HepG2 (cell line): ENCODE measurements around the gene COPA. TPM values are rescaled to one million over a fixed set of nuclear protein-coding genes. Genes with fewer than 3 reads are reported as not detected.

ENCODE experiments used
- ATAC-seq: fragments of 200-7000 bp; cut with Tn5 transposase; 3 replicates; pipeline ENCODE4 v1.9.1; 2020; ENCODE audit warnings: mild to moderate bottlenecking, moderate library complexity
- BruUV-seq: library from RNA; stranded (reverse); fragments of 400-500 nt; replicated peaks from 2 replicates; lab custom pipeline; 2021; lab: Mats Ljungman, UMichigan
- CTCF ChIA-PET: fragments of 300-600 bp; formaldehyde crosslinking; extraction: SDS; loops from one replicate; lab custom pipeline; 2021; ENCODE audit warnings: low total read pairs, inconsistent platforms, low intra/inter-chr PET ratio; lab: Yijun Ruan, JAX
- POLR2A ChIA-PET: fragments of 350-600 bp; sonication (Branson Sonifier 250); formaldehyde crosslinking; loops from one replicate; lab custom pipeline; 2020; ENCODE audit warnings: antibody characterized with exemption, inconsistent platforms; lab: Yijun Ruan, JAX
- DNase-seq: peaks from one replicate; pipeline ENCODE4 v3.0.0-alpha.2; 2015; ENCODE audit warnings: low spot score
- FAIRE-seq: peaks from 3 replicates; lab custom pipeline; 2011; peaks lifted over from hg19 to GRCh38; lab: Jason Lieb, UNC
- H2AFZ ChIP-seq: one replicate; pipeline ENCODE4 v1.6.1; 2011; ENCODE audit warnings: low read length, inconsistent platforms
- H3K27ac ChIP-seq: fragments of 300-600 bp; 3 replicates; pipeline ENCODE4 v1.8.0; 2011; ENCODE audit warnings: mixed run types, mild to moderate bottlenecking, mixed read lengths, low read length, inconsistent platforms; ENCODE audit not compliant: insufficient read depth; ENCODE audit errors: extremely low read length
- H3K27me3 ChIP-seq, 2 experiments: fragments of 200-600 bp in 1 of 2; 2 replicates in 1 of 2; 3 replicates in 1 of 2; pipeline versions ENCODE4 v1.6.0 to v1.8.0; 2011; ENCODE audit warnings: low read length in 2 of 2, mild to moderate bottlenecking in 2 of 2, moderate library complexity in 2 of 2, inconsistent platforms in 1 of 2; ENCODE audit not compliant: insufficient read depth in 2 of 2, control insufficient read depth in 1 of 2
- H3K36me3 ChIP-seq, 2 experiments: fragments of 200-600 bp in 1 of 2; replicated peaks in 1 of 2; 2 replicates in 1 of 2; 3 replicates in 1 of 2; pipeline versions ENCODE4 v1.5.1 to v1.8.0; 2011; ENCODE audit warnings: low read length in 2 of 2, inconsistent platforms in 1 of 2; ENCODE audit not compliant: insufficient read depth in 2 of 2, control insufficient read depth in 1 of 2
- H3K4me1 ChIP-seq: 2 replicates; pipeline ENCODE4 v1.5.1; 2012; ENCODE audit warnings: low read length, inconsistent platforms; ENCODE audit not compliant: insufficient read depth
- H3K4me2 ChIP-seq: 2 replicates; pipeline ENCODE4 v1.6.0; 2011; ENCODE audit warnings: low read depth, low read length, inconsistent platforms
- H3K4me3 ChIP-seq, 3 experiments: fragments of 200-600 bp in 1 of 3; sonication (generic), shearing (Covaris generic) in 1 of 3; replicated peaks in 1 of 3; 2 replicates each; pipeline ENCODE4 v1.5.1; 2011 to 2016; ENCODE audit warnings: low read length in 3 of 3, inconsistent platforms in 2 of 3, low read depth in 2 of 3, mild to moderate bottlenecking in 2 of 3, control low read depth in 1 of 3, mixed read lengths in 1 of 3; ENCODE audit not compliant: insufficient read depth in 1 of 3
- H3K79me2 ChIP-seq: one replicate; pipeline ENCODE4 v1.6.1; 2011; ENCODE audit warnings: low read length, inconsistent platforms; ENCODE audit not compliant: insufficient read depth
- H3K9ac ChIP-seq: 2 replicates; pipeline ENCODE4 v1.6.0; 2011; ENCODE audit warnings: mild to moderate bottlenecking, low read depth, low read length, inconsistent platforms; ENCODE audit not compliant: insufficient read depth
- H3K9me3 ChIP-seq: 2 replicates; pipeline ENCODE4 v1.5.1; 2012; ENCODE audit warnings: mild to moderate bottlenecking, low read length
- H4K20me1 ChIP-seq: 2 replicates; pipeline ENCODE4 v1.6.0; 2011; ENCODE audit warnings: inconsistent platforms, mild to moderate bottlenecking, low read length, moderate library complexity; ENCODE audit not compliant: insufficient read depth
- EHMT2 ChIP-seq: fragments of 200-600 bp; sonication (generic); IDR thresholded peaks from 2 replicates; pipeline ENCODE4 v1.7.0; 2017; ENCODE audit warnings: antibody characterized with exemption, low read depth, low read length, borderline replicate concordance
- FOSL2 ChIP-seq: sonication (generic); formaldehyde crosslinking; IDR thresholded peaks from 2 replicates; pipeline ENCODE4 v1.4.0; 2020; ENCODE audit warnings: missing genetic modification reagents
- FOXP1 ChIP-seq, 2 experiments: fragments of 450-650 bp in 1 of 2; IDR thresholded peaks; 2 replicates each; pipeline ENCODE4 v1.6.1; 2017 to 2018; ENCODE audit warnings: antibody characterized with exemption in 1 of 2
- GTF2F1 ChIP-seq: fragments of 150-350 bp; IDR thresholded peaks from 2 replicates; pipeline ENCODE4 v1.6.1; 2014; ENCODE audit warnings: low read length
- MAZ ChIP-seq, 2 experiments: sonication (generic) in 1 of 2; formaldehyde crosslinking in 1 of 2; IDR thresholded peaks; 2 replicates each; pipeline versions ENCODE4 v1.5.0 to v1.6.1; 2012 to 2020; ENCODE audit warnings: low read depth in 2 of 2, mild to moderate bottlenecking in 2 of 2, borderline replicate concordance in 1 of 2, improper control_type of control experiment in 1 of 2, low read length in 1 of 2, missing genetic modification reagents in 1 of 2, moderate library complexity in 1 of 2
- MED1 ChIP-seq: sonication (generic); formaldehyde crosslinking; IDR thresholded peaks from 2 replicates; pipeline ENCODE4 v1.4.0; 2020; ENCODE audit warnings: missing genetic modification reagents
- MXI1 ChIP-seq: IDR thresholded peaks from 3 replicates; pipeline ENCODE4 v1.6.1; 2012; ENCODE audit warnings: low read depth, low read length, inconsistent platforms, borderline replicate concordance
- NR2F6 ChIP-seq, 2 experiments: IDR thresholded peaks; 2 replicates each; pipeline ENCODE4 v1.6.1; 2016; ENCODE audit warnings: antibody characterized with exemption in 1 of 2, mild to moderate bottlenecking in 1 of 2
- SAP130 ChIP-seq: IDR thresholded peaks from 2 replicates; pipeline ENCODE4 v1.6.1; 2016; ENCODE audit warnings: low read depth
- SIN3A ChIP-seq: IDR thresholded peaks from 2 replicates; pipeline ENCODE4 v1.6.1; 2011; ENCODE audit warnings: low read depth, mild to moderate bottlenecking, control low read depth, low read length, borderline replicate concordance
- SOX5 ChIP-seq: IDR thresholded peaks from 2 replicates; pipeline ENCODE4 v1.6.1; 2016; ENCODE audit warnings: borderline replicate concordance
- SRSF4 ChIP-seq: fragments of 200-400 bp; formaldehyde crosslinking; IDR thresholded peaks from one replicate; pipeline ENCODE4 v1.6.1; 2018; ENCODE audit warnings: mild to moderate bottlenecking, low read depth, low read length, moderate library complexity; ENCODE audit not compliant: poor library complexity, severe bottlenecking
- ZNF484 ChIP-seq: sonication (generic); formaldehyde crosslinking; IDR thresholded peaks from 2 replicates; pipeline ENCODE4 v1.5.1; 2020; ENCODE audit warnings: mild to moderate bottlenecking, low read depth, missing genetic modification reagents, borderline replicate concordance
- ZSCAN30 ChIP-seq: sonication (generic); formaldehyde crosslinking; IDR thresholded peaks from 2 replicates; pipeline ENCODE4 v1.5.0; 2020; ENCODE audit warnings: mild to moderate bottlenecking, missing genetic modification reagents
- WGBS: methylation state at CpG from one replicate; pipeline ENCODE4 v1.1.6; 2017; ENCODE audit warnings: low lambda C conversion rate; 5-methylcytosine and 5-hydroxymethylcytosine counted together
- in situ Hi-C: cut with HindIII; loops from 2 replicates; pipeline ENCODE4 v1.10.0; 2017; ENCODE audit warnings: low pct_unique_long_range_greater_than_20kb; ENCODE audit not compliant: extremely low pct_ligation_motif_present
- intact Hi-C: fragments of 100-400 bp; cut with micrococcal nuclease; formaldehyde crosslinking; loops from one replicate; pipeline ENCODE4 v1.10.0; 2022; ENCODE audit not compliant: unreplicated experiment
- polyA plus RNA-seq, 8 experiments: library from polyadenylated mRNA; depleted of rRNA in 3 of 8; stranded (reverse) in 7 of 8; unstranded in 1 of 8; fragments of >200 nt; fragmentation: Illumina TruSeq in 4 of 8; extraction: Trizol in 4 of 8; gene quantifications; 2 replicates each; pipeline versions ENCODE4 v1.2.1 to v1.2.3, GENCODE V29; 2011 to 2016; ENCODE audit warnings: low read depth in 4 of 8, missing spikeins in 1 of 8, mixed read lengths in 1 of 8; ENCODE audit not compliant: insufficient read depth in 1 of 8
- total RNA-seq, 5 experiments: library from RNA; depleted of rRNA; stranded (reverse); fragments of >200 nt; fragmentation: Illumina TruSeq; extraction: Trizol; gene quantifications; 2 replicates each; pipeline ENCODE4 v1.2.3, GENCODE V29; 2016; ENCODE audit warnings: low read depth in 1 of 5
- TF ChIP-seq, protein P1 (sequence below): sonication (generic); formaldehyde crosslinking; IDR thresholded peaks from 2 replicates; pipeline ENCODE4 v1.5.1; 2020; ENCODE audit warnings: mild to moderate bottlenecking, missing genetic modification reagents, moderate library complexity
- TF ChIP-seq, protein P2 (sequence below): sonication (generic); formaldehyde crosslinking; IDR thresholded peaks from 2 replicates; pipeline ENCODE4 v1.8.1; 2022; ENCODE audit warnings: mild to moderate bottlenecking, missing genetic modification reagents
- TF ChIP-seq, protein P3 (sequence below): IDR thresholded peaks from 2 replicates; pipeline ENCODE4 v1.6.1; 2016; ENCODE audit warnings: mild to moderate bottlenecking, missing biosample characterization, missing genetic modification reagents

COPA gene
- total and polyA plus RNA-seq, 2 of the 13 experiments (the other 11 are each of a cell fraction or from before 2014, with no cell fraction given) = 160 to 197 TPM

DNA sequence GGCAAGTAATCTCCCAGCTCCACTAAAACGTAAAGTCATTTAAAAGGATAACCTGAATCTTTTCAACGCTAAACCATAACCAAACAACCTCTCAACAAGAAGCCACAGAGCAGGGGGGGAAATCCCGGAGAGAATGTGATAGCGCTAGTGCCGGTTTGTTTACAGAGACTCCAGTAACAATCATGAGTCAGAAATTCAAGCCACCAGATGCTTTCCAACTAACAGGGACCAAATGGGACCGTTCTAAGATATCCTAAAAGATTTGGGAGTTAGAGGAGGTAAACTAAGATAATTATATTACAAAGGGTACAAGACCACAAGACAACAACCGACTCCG is 81.5 kb downstream of the COPA start:
- no peak overlapping the region for H2AFZ ChIP-seq
- peaks cover 49% of the 10 kb centered on the region for H3K79me2 ChIP-seq
- peak overlapping the region; percentile 83 for H3K4me2 ChIP-seq
- WGBS = under 1% methylated on average over 8 of the region's 8 CpGs
- in situ Hi-C loops (no loop called here), intact Hi-C loops (no loop called here)
- no peaks in the 10 kb centered on the region; a peak in 1 of 5 replicates for H3K27me3 ChIP-seq
- peak; percentile 83 for DNase-seq
- BruUV-seq = no TSS peak
- no peaks in the 10 kb centered on the region for H3K9me3 ChIP-seq
- peak overlapping the region; percentile 99 for H3K9ac ChIP-seq
- ChIA-PET CTCF (no interaction called here), POLR2A (interaction anchor here (0.9 to 3.7 kb wide), 10 partner anchors 8 to 191 kb away, joined by 3 to 42 read pairs (median 4); partner anchors contain the start of genes KCNJ10 and PEX19)
- H3K36me3 ChIP-seq = no peaks in the 10 kb centered on the region; a peak in 1 of 5 replicates
- peak overlapping the region; percentile 79 to 100 (median 100) for H3K4me3 ChIP-seq
- ATAC-seq = peak; percentile 72
- FAIRE-seq = peak; percentile 61
- H4K20me1 ChIP-seq = 0 out of 2 replicates have a peak, but pooled peaks cover 8% of the 10 kb centered on the region
- H3K4me1 ChIP-seq = peaks cover 54% of the 10 kb centered on the region
- TF ChIP-seq SIN3A (0 out of 2 replicates have a peak, but pooled peaks have one; percentile 35), MED1 (CRISPR knock-in tag) (peak; percentile 21; the same call in 1 of the 2 replicates), EHMT2 (no peak), ZSCAN30 (CRISPR knock-in tag) (no peak), SAP130 (peak; percentile 62), ZNF484 (CRISPR knock-in tag) (no peak), FOSL2 (peak; percentile 66), MAZ (IDR thresholded peaks at IDR 0.05; ENCODE audit: borderline replicate concordance, low read depth, low read length) (peak; percentile 28; the same call in 1 of the 2 replicates), MAZ (CRISPR knock-in tag; IDR thresholded peaks at IDR 0.05; ENCODE audit: low read depth) (no peak), GTF2F1 (no peak), SOX5 (no peak), NR2F6 (IDR thresholded peaks at IDR 0.05) (0 out of 2 replicates have a peak, but pooled peaks have one; percentile 10), NR2F6 (CRISPR knock-in tag; IDR thresholded peaks at IDR 0.05) (no peak), MXI1 (peak; percentile 43; the same call in 1 of the 3 replicates), FOXP1 (IDR thresholded peaks at IDR 0.05) (no peak), FOXP1 (CRISPR knock-in tag; IDR thresholded peaks at IDR 0.05) (peak; percentile 28; the same call in 1 of the 2 replicates), SRSF4 (no peak)
- TF ChIP-seq, protein P1, sequence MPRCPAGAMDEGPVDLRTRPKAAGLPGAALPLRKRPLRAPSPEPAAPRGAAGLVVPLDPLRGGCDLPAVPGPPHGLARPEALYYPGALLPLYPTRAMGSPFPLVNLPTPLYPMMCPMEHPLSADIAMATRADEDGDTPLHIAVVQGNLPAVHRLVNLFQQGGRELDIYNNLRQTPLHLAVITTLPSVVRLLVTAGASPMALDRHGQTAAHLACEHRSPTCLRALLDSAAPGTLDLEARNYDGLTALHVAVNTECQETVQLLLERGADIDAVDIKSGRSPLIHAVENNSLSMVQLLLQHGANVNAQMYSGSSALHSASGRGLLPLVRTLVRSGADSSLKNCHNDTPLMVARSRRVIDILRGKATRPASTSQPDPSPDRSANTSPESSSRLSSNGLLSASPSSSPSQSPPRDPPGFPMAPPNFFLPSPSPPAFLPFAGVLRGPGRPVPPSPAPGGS (CRISPR knock-in tag) = no peak
- TF ChIP-seq, protein P2, sequence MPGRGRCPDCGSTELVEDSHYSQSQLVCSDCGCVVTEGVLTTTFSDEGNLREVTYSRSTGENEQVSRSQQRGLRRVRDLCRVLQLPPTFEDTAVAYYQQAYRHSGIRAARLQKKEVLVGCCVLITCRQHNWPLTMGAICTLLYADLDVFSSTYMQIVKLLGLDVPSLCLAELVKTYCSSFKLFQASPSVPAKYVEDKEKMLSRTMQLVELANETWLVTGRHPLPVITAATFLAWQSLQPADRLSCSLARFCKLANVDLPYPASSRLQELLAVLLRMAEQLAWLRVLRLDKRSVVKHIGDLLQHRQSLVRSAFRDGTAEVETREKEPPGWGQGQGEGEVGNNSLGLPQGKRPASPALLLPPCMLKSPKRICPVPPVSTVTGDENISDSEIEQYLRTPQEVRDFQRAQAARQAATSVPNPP (CRISPR knock-in tag) = no peak
- TF ChIP-seq, protein P3, sequence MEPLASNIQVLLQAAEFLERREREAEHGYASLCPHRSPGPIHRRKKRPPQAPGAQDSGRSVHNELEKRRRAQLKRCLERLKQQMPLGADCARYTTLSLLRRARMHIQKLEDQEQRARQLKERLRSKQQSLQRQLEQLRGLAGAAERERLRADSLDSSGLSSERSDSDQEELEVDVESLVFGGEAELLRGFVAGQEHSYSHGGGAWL (CRISPR knock-in tag) = no peak
- peak overlapping the region; percentile 95 for H3K27ac ChIP-seq
